IMR-90 (cell line): ENCODE measurements around the gene SWAP70. TPM values are rescaled to one million over a fixed set of nuclear protein-coding genes. Genes with fewer than 3 reads are reported as not detected.

Experiments used
- ATAC-seq: fragments of 200-7000 bp; cut with Tn5 transposase; 2 replicates; pipeline ENCODE4 v1.9.1; 2020; ENCODE audit warnings: low read depth, mild to moderate bottlenecking, moderate library complexity
- BruUV-seq: library from RNA; stranded (reverse); fragments of 400-500 nt; replicated peaks from 2 replicates; lab custom pipeline; 2021; lab: Mats Ljungman, UMichigan
- CTCF ChIA-PET: fragments of 300-600 bp; formaldehyde crosslinking; extraction: SDS; loops from one replicate; lab custom pipeline; 2021; ENCODE audit warnings: antibody characterized with exemption; lab: Yijun Ruan, JAX
- POLR2A ChIA-PET: fragments of 300-600 bp; sonication (Branson Sonifier 250); formaldehyde crosslinking; loops from one replicate; lab custom pipeline; 2022; ENCODE audit warnings: antibody characterized with exemption; ENCODE audit not compliant: unreplicated experiment; lab: Charles Lee
- DNase-seq: peaks from one replicate; pipeline ENCODE4 v3.0.0; 2013
- H2AFZ ChIP-seq: replicated peaks from 2 replicates; pipeline ENCODE3; 2013; ENCODE audit warnings: low read length, mild to moderate bottlenecking; ENCODE audit not compliant: poor library complexity
- H2AK5ac ChIP-seq: 2 replicates; pipeline ENCODE4 v1.6.1; 2013; ENCODE audit warnings: low read depth, low read length, inconsistent platforms
- H2AK9ac ChIP-seq: replicated peaks from 2 replicates; pipeline ENCODE3; 2013; ENCODE audit warnings: mild to moderate bottlenecking, low read depth, low read length, moderate library complexity; ENCODE audit not compliant: poor library complexity
- H2BK120ac ChIP-seq: 2 replicates; pipeline ENCODE4 v1.6.1; 2013; ENCODE audit warnings: low read depth, low read length, inconsistent platforms
- H2BK15ac ChIP-seq: 3 replicates; pipeline ENCODE4 v1.6.1; 2013; ENCODE audit warnings: low read depth, low read length, inconsistent platforms
- H2BK20ac ChIP-seq: 2 replicates; pipeline ENCODE4 v1.6.1; 2013; ENCODE audit warnings: low read depth, mild to moderate bottlenecking, inconsistent platforms, low read length, moderate library complexity
- H2BK5ac ChIP-seq: 2 replicates; pipeline ENCODE4 v1.6.1; 2013; ENCODE audit warnings: mild to moderate bottlenecking, low read depth, low read length, inconsistent platforms; ENCODE audit not compliant: poor library complexity, severe bottlenecking
- H3K14ac ChIP-seq: replicated peaks from 2 replicates; pipeline ENCODE4 v1.6.1; 2013; ENCODE audit warnings: low read depth, low read length, inconsistent platforms
- H3K18ac ChIP-seq: 2 replicates; pipeline ENCODE4 v1.6.1; 2013; ENCODE audit warnings: low read depth, low read length, control low read depth
- H3K23ac ChIP-seq: 2 replicates; pipeline ENCODE4 v1.6.1; 2013; ENCODE audit warnings: low read depth, low read length, inconsistent platforms
- H3K27ac ChIP-seq: 2 replicates; pipeline ENCODE4 v1.5.1; 2013; ENCODE audit warnings: mild to moderate bottlenecking, control low read depth, low read length; ENCODE audit not compliant: insufficient read depth
- H3K27me3 ChIP-seq: 2 replicates; pipeline ENCODE4 v1.6.1; 2013; ENCODE audit warnings: low read length; ENCODE audit not compliant: control insufficient read depth, insufficient read depth
- H3K36me3 ChIP-seq: 2 replicates; pipeline ENCODE4 v1.6.1; 2013; ENCODE audit warnings: low read length, mixed read lengths; ENCODE audit not compliant: control insufficient read depth, insufficient read depth
- H3K4ac ChIP-seq: 2 replicates; pipeline ENCODE4 v1.6.1; 2013; ENCODE audit warnings: low read depth, low read length, inconsistent platforms
- H3K4me1 ChIP-seq: 2 replicates; pipeline ENCODE4 v1.6.1; 2013; ENCODE audit warnings: low read length, mixed read lengths; ENCODE audit not compliant: control insufficient read depth, insufficient read depth
- H3K4me2 ChIP-seq: 2 replicates; pipeline ENCODE4 v1.6.1; 2013; ENCODE audit warnings: low read depth, mild to moderate bottlenecking, control low read depth, low read length, moderate library complexity
- H3K4me3 ChIP-seq: 2 replicates; pipeline ENCODE4 v1.5.1; 2013; ENCODE audit warnings: low read depth, mild to moderate bottlenecking, control low read depth, low read length, moderate library complexity; ENCODE audit not compliant: insufficient read depth
- H3K56ac ChIP-seq: 2 replicates; pipeline ENCODE4 v1.6.1; 2013; ENCODE audit warnings: low read length, inconsistent platforms; ENCODE audit not compliant: insufficient read depth; ENCODE audit errors: extremely low read depth
- H3K79me1 ChIP-seq, 2 experiments: 2 replicates each; pipeline ENCODE4 v1.6.1; 2013; ENCODE audit warnings: low read length in 2 of 2, inconsistent platforms in 1 of 2, low read depth in 1 of 2
- H3K9ac ChIP-seq: 2 replicates; pipeline ENCODE4 v1.6.1; 2013; ENCODE audit warnings: low read depth, low read length, control low read depth
- H3K9me1 ChIP-seq: 2 replicates; pipeline ENCODE4 v1.6.1; 2013; ENCODE audit warnings: low read length, inconsistent platforms; ENCODE audit not compliant: insufficient read depth
- H3K9me3 ChIP-seq: 2 replicates; pipeline ENCODE4 v1.6.1; 2013; ENCODE audit warnings: low read length; ENCODE audit not compliant: control insufficient read depth, insufficient read depth
- H4K20me1 ChIP-seq: 2 replicates; pipeline ENCODE4 v1.6.1; 2013; ENCODE audit warnings: low read length, inconsistent platforms; ENCODE audit not compliant: insufficient read depth
- H4K5ac ChIP-seq: 2 replicates; pipeline ENCODE4 v1.6.1; 2013; ENCODE audit warnings: mild to moderate bottlenecking, low read depth, low read length, control low read depth
- H4K8ac ChIP-seq, 2 experiments: 2 replicates each; pipeline ENCODE4 v1.6.1; 2013; ENCODE audit warnings: low read depth in 2 of 2, low read length in 2 of 2, control low read depth in 1 of 2, inconsistent platforms in 1 of 2
- H4K91ac ChIP-seq: 2 replicates; pipeline ENCODE4 v1.6.1; 2013; ENCODE audit warnings: low read depth, low read length, inconsistent platforms; ENCODE audit not compliant: insufficient read depth
- CEBPB ChIP-seq: IDR thresholded peaks from 2 replicates; pipeline ENCODE4 v1.6.1; 2012; ENCODE audit warnings: low read depth, low read length, improper control_type of control experiment
- FOS ChIP-seq: fragments of 150-350 bp; IDR thresholded peaks from 2 replicates; pipeline ENCODE4 v1.6.1; 2016; ENCODE audit warnings: low read depth, low read length
- NFE2L2 ChIP-seq: fragments of 150-350 bp; IDR thresholded peaks from 2 replicates; pipeline ENCODE4 v1.6.1; 2016; ENCODE audit warnings: low read depth, mild to moderate bottlenecking, low read length
- RFX5 ChIP-seq: IDR thresholded peaks from 2 replicates; pipeline ENCODE4 v1.8.0; 2012; ENCODE audit warnings: low read depth, mild to moderate bottlenecking, low read length, moderate library complexity
- WGBS, 2 experiments: methylation state at CpG; one replicate each; pipeline versions ENCODE4 v1.1.5 to v1.1.7; 2013; ENCODE audit warnings: missing lambda C conversion rate in 2 of 2; ENCODE audit not compliant: insufficient read length in 1 of 2; ENCODE audit errors: extremely low coverage in 2 of 2; 5-methylcytosine and 5-hydroxymethylcytosine counted together
- dilution Hi-C: fragments of 300-500 bp; cut with HindIII; formaldehyde crosslinking; loops from one replicate; pipeline ENCODE4 v1.14.3; 2018; ENCODE audit warnings: low sequenced_read_pairs; ENCODE audit not compliant: unreplicated experiment
- in situ Hi-C: fragments of 300-500 bp; cut with MboI; formaldehyde crosslinking; loops from 3 replicates; pipeline ENCODE4 v1.14.3; 2019; ENCODE audit warnings: low sequenced_read_pairs, inconsistent platforms, mixed read lengths
- intact Hi-C: fragments of 100-400 bp; cut with micrococcal nuclease; formaldehyde crosslinking; loops from 2 replicates; pipeline ENCODE4 v1.10.0; 2022
- polyA plus RNA-seq, 3 experiments: library from polyadenylated mRNA; depleted of rRNA; stranded (reverse); fragments of >200 nt; gene quantifications; 2 replicates each; pipeline ENCODE4 v1.2.3, GENCODE V29; 2012; ENCODE audit warnings: low replicate concordance in 1 of 3
- total RNA-seq: library from RNA; depleted of rRNA; stranded (reverse); fragments of >200 nt; gene quantifications from 2 replicates; pipeline ENCODE4 v1.2.3, GENCODE V29; 2012

SWAP70 gene
- total and polyA plus RNA-seq, 2 of the 4 experiments (the other 2 are of a cell fraction) = 15.5 to 19.9 TPM

DNA sequence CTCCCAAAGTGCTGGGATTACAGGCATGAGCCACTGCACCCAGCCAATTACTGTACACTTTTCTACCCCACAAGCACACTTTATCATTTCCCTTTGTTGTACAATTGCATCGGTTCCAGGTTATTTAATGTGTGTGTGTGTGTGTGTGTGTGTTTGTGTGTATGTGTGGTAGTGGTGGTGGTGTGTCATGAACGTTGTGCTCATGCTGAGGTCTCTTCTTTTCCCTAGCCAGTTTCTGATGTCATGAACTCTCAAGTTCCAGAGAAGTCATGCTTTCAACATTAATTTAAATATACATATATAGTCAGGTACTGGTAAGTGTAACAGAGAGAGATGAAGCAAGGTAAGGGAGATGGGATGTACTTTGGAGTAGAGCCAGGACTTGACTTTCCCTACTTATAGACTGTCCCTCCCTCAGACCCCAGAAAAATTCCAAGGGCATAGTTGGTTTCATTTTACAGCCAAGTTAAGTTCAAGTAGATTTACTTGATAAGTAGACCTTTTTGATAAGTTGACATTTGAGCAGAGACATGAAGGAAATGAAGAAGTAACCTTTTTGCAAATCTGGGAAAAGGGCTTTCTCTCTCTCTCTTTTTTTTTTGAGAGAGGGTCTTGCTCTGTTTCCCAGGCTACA, 47.7 kb upstream of the SWAP70 start (continued):
- no peak for TF ChIP-seq NFE2L2

DNA sequence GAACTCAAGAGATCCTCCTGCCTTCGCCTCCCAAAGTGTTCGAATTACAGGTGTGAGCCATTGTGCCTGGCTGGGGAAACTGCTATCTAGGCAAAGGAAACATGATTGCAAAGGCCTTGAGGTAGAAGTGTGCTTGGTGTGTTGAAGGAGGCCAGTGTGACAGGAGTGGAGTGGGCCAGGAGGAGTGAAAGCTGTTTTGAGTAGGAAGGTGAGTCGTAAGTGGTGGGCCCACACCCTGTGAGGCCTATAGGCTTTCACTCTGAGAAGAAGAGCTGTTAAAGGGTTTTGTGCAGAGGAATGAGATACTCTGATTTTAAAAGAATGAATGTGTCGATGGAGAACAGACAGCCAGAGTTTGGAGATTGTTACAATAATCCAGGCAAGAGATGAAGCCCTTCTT, 47.0 kb upstream of the SWAP70 start:
- Histone ChIP-seq H3K9me1 (peaks cover 28% of the 10 kb centered on the region), H3K14ac (peak overlapping the region; percentile 91), H3K4ac (peak overlapping the region; percentile 88), H2AFZ (peak overlapping the region; percentile 76), H3K4me2 (no peak overlapping the region), H2BK15ac (peak overlapping the region; percentile 46; the same call in 1 of the 3 replicates), H3K27ac (no peak overlapping the region), H2BK5ac (peak overlapping the region; percentile 82), H2AK5ac (peak overlapping the region; percentile 73), H2BK20ac (peak overlapping the region; percentile 94), H3K9me3 (no peaks in the 10 kb centered on the region), H3K56ac (peak overlapping the region; percentile 4; the same call in 1 of the 2 replicates), H3K36me3 (no peaks in the 10 kb centered on the region), H3K18ac (peak overlapping the region; percentile 75; the same call in 1 of the 2 replicates), H4K8ac (peak overlapping the region in 1 of 2 experiments; percentile 36; a peak in 1 of 4 replicates), H3K9ac (no peak overlapping the region), H2AK9ac (peak overlapping the region; percentile 60), H3K27me3 (no peaks in the 10 kb centered on the region), H4K5ac (0 out of 2 replicates have a peak overlapping the region, but pooled peaks have one; percentile 22), H3K4me3 (no peak overlapping the region), H4K20me1 (no peaks in the 10 kb centered on the region), H3K79me1 (peaks cover 0 to 27% of the 10 kb centered on the region in 2 experiments), H4K91ac (peak overlapping the region; percentile 92), H3K23ac (peak overlapping the region; percentile 18; the same call in 1 of the 2 replicates), H3K4me1 (peaks cover 17% of the 10 kb centered on the region), H2BK120ac (peak overlapping the region; percentile 81)
- DNase-seq (peak; percentile 66), ATAC-seq (no peak)
- intact Hi-C loops (loop anchor here (5.0 kb wide), 1 partner anchor 45 kb away; the partner anchor contains the start of gene SWAP70), dilution Hi-C loops (no loop called here), in situ Hi-C loops (loop anchor here (5.0 to 25.0 kb wide), 3 partner anchors 45 to 695 kb away; partner anchors contain the start of genes ADM and SWAP70)
- no peak for TF ChIP-seq CEBPB
- 0 out of 2 replicates have a peak, but pooled peaks have one; percentile 15 for TF ChIP-seq FOS
- no peak for TF ChIP-seq RFX5
- 100% methylated on average over 3 of the region's 4 CpGs; no CpG with 5 or more reads in 1 of the 2 experiments for WGBS, 2 experiments
- POLR2A ChIA-PET = no interaction called here
- no TSS peak for BruUV-seq
- CTCF ChIA-PET = no interaction called here
